ENCODE results near the gene KCNK2. TPM values are rescaled to one million over a fixed set of nuclear protein-coding genes. Genes with fewer than 3 reads are reported as not detected.
A peak's percentile ranks its signal among the peaks of the same experiment; 100 is the strongest.

Gene KCNK2
- polyA plus RNA-seq, 1 of the 3 experiments (the other 2 are of a cell fraction), result 12.2 TPM

DNA sequence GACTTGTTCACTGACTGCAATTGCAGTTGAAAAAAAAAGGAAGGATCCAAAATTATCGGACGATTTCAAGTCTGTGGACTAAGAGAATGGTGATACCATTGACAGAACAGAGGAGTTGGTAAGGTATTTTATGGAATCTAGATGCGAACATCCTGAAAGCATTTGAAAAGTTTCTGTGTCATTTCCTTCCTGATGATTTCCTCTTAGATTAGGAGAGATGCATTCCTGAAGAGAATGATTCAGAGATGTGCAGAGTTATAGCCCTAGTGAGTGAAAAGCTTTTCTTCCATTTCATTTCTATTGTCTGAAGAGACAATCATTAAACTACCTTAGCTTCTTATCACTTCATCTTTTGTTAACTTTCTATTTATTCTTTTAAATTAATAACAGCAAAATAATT is 200.0 kb downstream of the KCNK2 start:
- no peak overlapping the region for H3K4me3 ChIP-seq (ENCODE audit: low read depth in 2 of 2, low read length in 1 of 2)
- no peaks in the 10 kb centered on the region for H3K9me2 ChIP-seq
- H4K20me1 ChIP-seq (ENCODE audit: insufficient read depth), result no peaks in the 10 kb centered on the region
- H3K9ac ChIP-seq, result no peak overlapping the region
- H3K79me2 ChIP-seq (ENCODE audit: insufficient read depth), result no peaks in the 10 kb centered on the region
- ChIA-PET CTCF (no interaction called here), POLR2A (no interaction called here)
- no peaks in the 10 kb centered on the region for H3K27me3 ChIP-seq (ENCODE audit: insufficient read depth)
- H3K36me3 ChIP-seq (replicated peaks in 1 of 2; ENCODE audit: control insufficient read depth in 1 of 2, insufficient read depth in 2 of 2, low read length in 1 of 2), result no peaks in the 10 kb centered on the region
- peaks cover 3% of the 10 kb centered on the region for H3F3A ChIP-seq (replicated peaks; ENCODE audit: insufficient read depth)
- H2AFZ ChIP-seq (ENCODE audit: low read depth), result no peak overlapping the region
- H3K4me2 ChIP-seq, result peak overlapping the region; percentile 21; the same call in 1 of the 2 replicates
- DNase-seq, result no peak
- no peaks in the 10 kb centered on the region for H3K9me3 ChIP-seq
- H3K4me1 ChIP-seq (ENCODE audit: control insufficient read depth in 1 of 2, insufficient read depth in 2 of 2, low read depth in 1 of 2, low read length in 1 of 2), result no peaks in the 10 kb centered on the region; a peak in 1 of 4 replicates
- 15% methylated on average over 3 of the region's 3 CpGs for WGBS (ENCODE audit: low lambda C conversion rate)
- no peak overlapping the region for H3K27ac ChIP-seq (ENCODE audit: low read depth in 2 of 2, low read length in 1 of 2)
- TF ChIP-seq FOSL2 (IDR thresholded peaks at IDR 0.05; ENCODE audit: borderline replicate concordance, low read depth) (peak; percentile 65; the same call in 1 of the 2 replicates), ELF1 (IDR thresholded peaks at IDR 0.05) (no peak), MXI1 (IDR thresholded peaks at IDR 0.05; ENCODE audit: low read depth, low read length) (no peak), EP300 (IDR thresholded peaks at IDR 0.05; ENCODE audit: borderline replicate concordance in 1 of 2, low read depth in 1 of 2, low read length in 1 of 2) (no peak; a peak in 1 of 4 replicates), PBX3 (IDR thresholded peaks at IDR 0.05) (peak; percentile 53), NRF1 (IDR thresholded peaks at IDR 0.05; ENCODE audit: low read depth, low read length) (no peak), GABPA (IDR thresholded peaks at IDR 0.05; ENCODE audit: low read depth) (no peak), RAD21 (IDR thresholded peaks at IDR 0.05; ENCODE audit: low read length) (no peak), CHD2 (IDR thresholded peaks at IDR 0.05; ENCODE audit: low read length, partially characterized antibody) (no peak), POLR2AphosphoS5 (IDR thresholded peaks at IDR 0.05; ENCODE audit: low read depth, low read length) (no peak), TEAD4 (IDR thresholded peaks at IDR 0.05; ENCODE audit: borderline replicate concordance, insufficient read depth) (peak; percentile 38; the same call in 1 of the 2 replicates), FOXJ3 (CRISPR knock-in tag; IDR thresholded peaks at IDR 0.05) (no peak), JUND (IDR thresholded peaks at IDR 0.05) (peak; percentile 56), MEF2A (IDR thresholded peaks at IDR 0.05; ENCODE audit: borderline replicate concordance, low read depth) (no peak), SIN3A (IDR thresholded peaks at IDR 0.05; ENCODE audit: borderline replicate concordance, low read depth, low read length) (no peak), TCF12 (IDR thresholded peaks at IDR 0.05) (peak; percentile 45)
- TF ChIP-seq, protein P1, sequence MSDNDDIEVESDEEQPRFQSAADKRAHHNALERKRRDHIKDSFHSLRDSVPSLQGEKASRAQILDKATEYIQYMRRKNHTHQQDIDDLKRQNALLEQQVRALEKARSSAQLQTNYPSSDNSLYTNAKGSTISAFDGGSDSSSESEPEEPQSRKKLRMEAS (IDR thresholded peaks at IDR 0.05; ENCODE audit: low read depth), result no peak
- TF ChIP-seq, protein P2, sequence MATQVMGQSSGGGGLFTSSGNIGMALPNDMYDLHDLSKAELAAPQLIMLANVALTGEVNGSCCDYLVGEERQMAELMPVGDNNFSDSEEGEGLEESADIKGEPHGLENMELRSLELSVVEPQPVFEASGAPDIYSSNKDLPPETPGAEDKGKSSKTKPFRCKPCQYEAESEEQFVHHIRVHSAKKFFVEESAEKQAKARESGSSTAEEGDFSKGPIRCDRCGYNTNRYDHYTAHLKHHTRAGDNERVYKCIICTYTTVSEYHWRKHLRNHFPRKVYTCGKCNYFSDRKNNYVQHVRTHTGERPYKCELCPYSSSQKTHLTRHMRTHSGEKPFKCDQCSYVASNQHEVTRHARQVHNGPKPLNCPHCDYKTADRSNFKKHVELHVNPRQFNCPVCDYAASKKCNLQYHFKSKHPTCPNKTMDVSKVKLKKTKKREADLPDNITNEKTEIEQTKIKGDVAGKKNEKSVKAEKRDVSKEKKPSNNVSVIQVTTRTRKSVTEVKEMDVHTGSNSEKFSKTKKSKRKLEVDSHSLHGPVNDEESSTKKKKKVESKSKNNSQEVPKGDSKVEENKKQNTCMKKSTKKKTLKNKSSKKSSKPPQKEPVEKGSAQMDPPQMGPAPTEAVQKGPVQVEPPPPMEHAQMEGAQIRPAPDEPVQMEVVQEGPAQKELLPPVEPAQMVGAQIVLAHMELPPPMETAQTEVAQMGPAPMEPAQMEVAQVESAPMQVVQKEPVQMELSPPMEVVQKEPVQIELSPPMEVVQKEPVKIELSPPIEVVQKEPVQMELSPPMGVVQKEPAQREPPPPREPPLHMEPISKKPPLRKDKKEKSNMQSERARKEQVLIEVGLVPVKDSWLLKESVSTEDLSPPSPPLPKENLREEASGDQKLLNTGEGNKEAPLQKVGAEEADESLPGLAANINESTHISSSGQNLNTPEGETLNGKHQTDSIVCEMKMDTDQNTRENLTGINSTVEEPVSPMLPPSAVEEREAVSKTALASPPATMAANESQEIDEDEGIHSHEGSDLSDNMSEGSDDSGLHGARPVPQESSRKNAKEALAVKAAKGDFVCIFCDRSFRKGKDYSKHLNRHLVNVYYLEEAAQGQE (IDR thresholded peaks at IDR 0.05; ENCODE audit: low read depth, low read length), result no peak
- TF ChIP-seq, protein P3, sequence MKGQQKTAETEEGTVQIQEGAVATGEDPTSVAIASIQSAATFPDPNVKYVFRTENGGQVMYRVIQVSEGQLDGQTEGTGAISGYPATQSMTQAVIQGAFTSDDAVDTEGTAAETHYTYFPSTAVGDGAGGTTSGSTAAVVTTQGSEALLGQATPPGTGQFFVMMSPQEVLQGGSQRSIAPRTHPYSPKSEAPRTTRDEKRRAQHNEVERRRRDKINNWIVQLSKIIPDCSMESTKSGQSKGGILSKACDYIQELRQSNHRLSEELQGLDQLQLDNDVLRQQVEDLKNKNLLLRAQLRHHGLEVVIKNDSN (IDR thresholded peaks at IDR 0.05; ENCODE audit: borderline replicate concordance, low read depth), result no peak
